ENCODE data around the gene TMCC3.

The TMCC3 gene

GRCh38 chr12:94686834-94687628 lies 36.7 kb upstream of the TMCC3 start:
- DNase-seq, result no peak
- Histone ChIP-seq H3F3A (ENCODE audit: insufficient read depth, low read length) (no peaks in the 10 kb centered on the region), H3K36me3 (replicated peaks; ENCODE audit: insufficient read depth, low read length) (no peaks in the 10 kb centered on the region), H3K9me3 (replicated peaks; ENCODE audit: insufficient read depth, low read length) (no peaks in the 10 kb centered on the region), H3K27ac (ENCODE audit: low read length) (no peak overlapping the region), H4K20me1 (ENCODE audit: insufficient read depth, low read length) (no peaks in the 10 kb centered on the region), H3K79me2 (ENCODE audit: low read length) (no peaks in the 10 kb centered on the region), H3K9ac (ENCODE audit: low read length) (no peak overlapping the region), H2AFZ (ENCODE audit: low read length) (no peak overlapping the region), H3K9me2 (replicated peaks; ENCODE audit: insufficient read depth, low read length) (no peaks in the 10 kb centered on the region), H3K4me2 (ENCODE audit: low read depth, low read length) (no peak overlapping the region), H3K4me1 (ENCODE audit: low read length) (no peaks in the 10 kb centered on the region), H3K4me3 (ENCODE audit: low read length) (no peak overlapping the region), H3K27me3 (replicated peaks; ENCODE audit: insufficient read depth, low read length) (no peaks in the 10 kb centered on the region)
- TF ChIP-seq EZH2 (optimal IDR thresholded peaks at IDR 0.05; ENCODE audit: low read depth, low read length), result no peak
- TF ChIP-seq CTCF (IDR thresholded peaks at IDR 0.05; ENCODE audit: low read length), result no peak
- TF ChIP-seq EZH2phosphoT487 (IDR thresholded peaks at IDR 0.05; ENCODE audit: low read length), result no peak

- no peak overlapping the region for H2AFZ ChIP-seq (ENCODE audit: low read length)
- H3K79me2 ChIP-seq (ENCODE audit: low read length), result no peaks in the 10 kb centered on the region
- H3K27me3 ChIP-seq (replicated peaks; ENCODE audit: insufficient read depth, low read length), result no peaks in the 10 kb centered on the region
- no peak overlapping the region for H3K27ac ChIP-seq (ENCODE audit: low read length)
- H3K36me3 ChIP-seq (replicated peaks; ENCODE audit: insufficient read depth, low read length), result no peaks in the 10 kb centered on the region
- no peaks in the 10 kb centered on the region for H3K4me1 ChIP-seq (ENCODE audit: low read length)
- no peak for DNase-seq
- H3K9me3 ChIP-seq (replicated peaks; ENCODE audit: insufficient read depth, low read length), result no peaks in the 10 kb centered on the region
- H3K9ac ChIP-seq (ENCODE audit: low read length), result no peak overlapping the region
- H4K20me1 ChIP-seq (ENCODE audit: insufficient read depth, low read length), result no peaks in the 10 kb centered on the region
- no peak for TF ChIP-seq EZH2 (optimal IDR thresholded peaks at IDR 0.05; ENCODE audit: low read depth, low read length)
- TF ChIP-seq EZH2phosphoT487 (IDR thresholded peaks at IDR 0.05; ENCODE audit: low read length), result no peak
- no peak for TF ChIP-seq CTCF (IDR thresholded peaks at IDR 0.05; ENCODE audit: low read length)
- H3K4me3 ChIP-seq (ENCODE audit: low read length), result no peak overlapping the region
- no peak overlapping the region for H3K4me2 ChIP-seq (ENCODE audit: low read depth, low read length)
- H3K9me2 ChIP-seq (replicated peaks; ENCODE audit: insufficient read depth, low read length), result no peaks in the 10 kb centered on the region
- H3F3A ChIP-seq (ENCODE audit: insufficient read depth, low read length), result no peaks in the 10 kb centered on the region
Measured at GRCh38 chr12:94684416-94685142, 34.2 kb upstream of the TMCC3 start.

- Histone ChIP-seq H3K27me3 (replicated peaks; ENCODE audit: insufficient read depth, low read length) (no peaks in the 10 kb centered on the region), H3F3A (ENCODE audit: insufficient read depth, low read length) (peaks cover 4% of the 10 kb centered on the region; the same call in 1 of the 2 replicates)
Measured at GRCh38 chr12:94679554-94680195, 29.3 kb upstream of the TMCC3 start.

More at GRCh38 chr12:94679554-94680195, 29.3 kb upstream of the TMCC3 start:
- Histone ChIP-seq H3K9me3 (replicated peaks; ENCODE audit: insufficient read depth, low read length) (no peaks in the 10 kb centered on the region), H3K27ac (ENCODE audit: low read length) (no peak overlapping the region), H3K4me1 (ENCODE audit: low read length) (peaks cover 5% of the 10 kb centered on the region; the same call in 1 of the 2 replicates), H3K4me2 (ENCODE audit: low read depth, low read length) (no peak overlapping the region), H3K36me3 (replicated peaks; ENCODE audit: insufficient read depth, low read length) (no peaks in the 10 kb centered on the region), H3K9ac (ENCODE audit: low read length) (no peak overlapping the region), H2AFZ (ENCODE audit: low read length) (no peak overlapping the region), H3K9me2 (replicated peaks; ENCODE audit: insufficient read depth, low read length) (no peaks in the 10 kb centered on the region), H4K20me1 (ENCODE audit: insufficient read depth, low read length) (no peaks in the 10 kb centered on the region), H3K4me3 (ENCODE audit: low read length) (no peak overlapping the region), H3K79me2 (ENCODE audit: low read length) (no peaks in the 10 kb centered on the region)
- TF ChIP-seq EZH2phosphoT487 (IDR thresholded peaks at IDR 0.05; ENCODE audit: low read length), result no peak
- no peak for TF ChIP-seq CTCF (IDR thresholded peaks at IDR 0.05; ENCODE audit: low read length)
- TF ChIP-seq EZH2 (optimal IDR thresholded peaks at IDR 0.05; ENCODE audit: low read depth, low read length), result no peak
- DNase-seq, result no peak

Data from MM.1S (cell line).